Testis (tissue), 3 donors: ENCODE data around the gene GNAI2. TPM values are rescaled to one million over a fixed set of nuclear protein-coding genes. Genes with fewer than 3 reads are reported as not detected.

Experiments
- DNase-seq: peaks from one replicate; pipeline ENCODE4 v3.0.0-alpha.2; 2019
- H3K27ac ChIP-seq, 2 donors: fragments of 200-600 bp; sonication (generic); one replicate each; pipeline ENCODE4 v1.5.1; 2019
- H3K27me3 ChIP-seq: fragments of 200-600 bp; sonication (generic); one replicate; pipeline ENCODE4 v1.5.1; 2019
- H3K36me3 ChIP-seq: fragments of 200-600 bp; sonication (generic); one replicate; pipeline ENCODE4 v1.5.1; 2017; ENCODE audit warnings: low read depth; ENCODE audit errors: missing control alignments
- H3K4me1 ChIP-seq: fragments of 200-600 bp; sonication (generic); one replicate; pipeline ENCODE4 v1.5.1; 2019
- H3K4me3 ChIP-seq, 2 donors: fragments of 200-600 bp; sonication (generic); one replicate each; pipeline ENCODE4 v1.5.1; 2017 to 2019
- H3K9me3 ChIP-seq: fragments of 200-600 bp; sonication (generic); one replicate; pipeline ENCODE4 v1.5.1; 2017
- CTCF ChIP-seq, 3 experiments: fragments of 450-650 bp in 2 of 3; fragments of 200-600 bp in 1 of 3; sonication (generic) in 1 of 3; IDR thresholded peaks; one replicate each; pipeline ENCODE4 v1.5.1; 2016 to 2019; ENCODE audit warnings: antibody characterized with exemption in 3 of 3, mild to moderate bottlenecking in 2 of 3, moderate library complexity in 1 of 3
- POLR2A ChIP-seq: fragments of 450-650 bp; IDR thresholded peaks from one replicate; pipeline ENCODE4 v1.6.1; 2017; ENCODE audit warnings: antibody characterized with exemption, mild to moderate bottlenecking, moderate library complexity
- WGBS, 2 donors: methylation state at CpG; one replicate each; pipeline ENCODE4 v1.1.5; 2018; 5-methylcytosine and 5-hydroxymethylcytosine counted together
- intact Hi-C: fragments of 100-400 bp; cut with DNase I; formaldehyde crosslinking; loops from one replicate; pipeline ENCODE4 v1.15.1; 2023; ENCODE audit warnings: low total_unique reads
- polyA plus RNA-seq: library from polyadenylated mRNA; stranded (reverse); fragments of 350-450 nt; fragmentation: Illumina TruSeq; extraction: RNeasy Lipid Tissue Mini Kit (QIAGEN cat#74804); gene quantifications from one replicate; pipeline ENCODE4 v1.2.3, GENCODE V29; 2014; ENCODE audit warnings: low read depth, low replicate concordance; ENCODE audit not compliant: insufficient read depth
- total RNA-seq, 2 donors: library from RNA; depleted of rRNA; stranded (reverse); fragments of >200 nt; gene quantifications; one replicate each; pipeline ENCODE4 v1.2.3, GENCODE V29; 2016

GNAI2 gene
- total and polyA plus RNA-seq, 3 donors from 2014 or later = 238 to 343 (median 239) TPM

- no peak overlapping the region for H3K27ac ChIP-seq
- peaks cover 6% of the 10 kb centered on the region for H3K4me1 ChIP-seq
- H3K27me3 ChIP-seq = no peaks in the 10 kb centered on the region
- intact Hi-C loops = no loop called here
- TF ChIP-seq CTCF (IDR thresholded peaks at IDR 0.05) = no peak
- TF ChIP-seq POLR2A = no peak
- no peaks in the 10 kb centered on the region for H3K9me3 ChIP-seq
- H3K4me3 ChIP-seq = no peak overlapping the region
- DNase-seq = no peak
- H3K36me3 ChIP-seq = no peaks in the 10 kb centered on the region
- WGBS, 2 donors = 85 to 100% methylated on average over 1 to 4 of the region's 4 CpGs
Measured at GRCh38 chr3:50212502-50212901, 23.5 kb upstream of the GNAI2 start.

DNA sequence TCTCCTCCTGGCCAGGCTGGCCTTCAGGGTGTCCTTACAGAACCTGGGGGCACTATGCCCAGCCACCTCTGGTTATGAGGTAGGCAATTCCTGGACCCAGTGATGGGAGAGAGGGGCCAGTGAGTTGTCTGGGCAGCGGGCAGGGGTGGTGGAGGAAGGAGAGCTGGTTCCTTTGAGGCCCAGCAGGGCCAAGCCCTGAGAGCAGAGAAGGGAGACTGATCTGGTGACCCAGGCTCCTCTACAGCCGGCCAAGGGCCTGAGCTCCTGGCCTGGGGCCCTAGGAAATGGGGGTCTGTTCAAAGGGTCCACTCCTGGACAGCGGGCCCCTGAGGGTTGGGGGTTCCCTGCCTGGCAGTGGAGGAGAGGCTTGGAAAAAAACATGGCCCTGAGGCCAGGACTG lies 23.0 kb upstream of the GNAI2 start:
- 86 to 92% methylated on average over 2 to 3 of the region's 3 CpGs for WGBS, 2 donors
- H3K4me3 ChIP-seq = no peak overlapping the region
- intact Hi-C loops = no loop called here
- peaks cover 6% of the 10 kb centered on the region for H3K4me1 ChIP-seq
- TF ChIP-seq CTCF (IDR thresholded peaks at IDR 0.05) = no peak
- TF ChIP-seq POLR2A = no peak
- H3K27ac ChIP-seq = no peak overlapping the region
- H3K36me3 ChIP-seq = no peaks in the 10 kb centered on the region
- no peak for DNase-seq
- H3K9me3 ChIP-seq = no peaks in the 10 kb centered on the region
- H3K27me3 ChIP-seq = no peaks in the 10 kb centered on the region

DNA sequence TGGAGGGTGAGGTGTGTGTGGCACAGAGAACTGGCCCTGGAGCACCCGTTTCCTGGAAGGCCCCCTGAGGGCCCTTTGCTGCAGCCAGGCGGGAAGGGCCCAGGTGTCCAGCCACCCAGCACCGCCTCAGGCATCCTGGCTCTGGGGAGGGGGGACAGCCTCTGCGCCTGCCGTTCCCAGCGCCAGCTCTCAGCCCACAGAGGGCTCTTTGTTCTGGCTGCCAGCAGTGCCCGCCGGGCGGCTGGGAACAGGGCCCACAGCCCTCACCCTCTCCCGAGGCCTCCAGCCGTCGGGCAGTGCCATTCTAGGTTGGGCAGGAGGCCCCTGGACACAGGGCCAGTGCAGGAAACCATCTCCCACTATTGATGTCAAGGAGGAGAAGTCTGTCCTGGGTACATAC lies 22.6 kb upstream of the GNAI2 start:
- TF ChIP-seq POLR2A (no peak), CTCF (IDR thresholded peaks at IDR 0.05) (no peak)
- Histone ChIP-seq H3K27me3 (no peaks in the 10 kb centered on the region), H3K9me3 (no peaks in the 10 kb centered on the region), H3K4me3 (no peak overlapping the region), H3K27ac (no peak overlapping the region), H3K4me1 (peaks cover 6% of the 10 kb centered on the region), H3K36me3 (no peaks in the 10 kb centered on the region)
- peak; percentile 56 for DNase-seq
- WGBS, 2 donors = 70% methylated on average over 12 of the region's 12 CpGs; no CpG with 5 or more reads in 1 of the 2 donors
- intact Hi-C loops = no loop called here

DNA sequence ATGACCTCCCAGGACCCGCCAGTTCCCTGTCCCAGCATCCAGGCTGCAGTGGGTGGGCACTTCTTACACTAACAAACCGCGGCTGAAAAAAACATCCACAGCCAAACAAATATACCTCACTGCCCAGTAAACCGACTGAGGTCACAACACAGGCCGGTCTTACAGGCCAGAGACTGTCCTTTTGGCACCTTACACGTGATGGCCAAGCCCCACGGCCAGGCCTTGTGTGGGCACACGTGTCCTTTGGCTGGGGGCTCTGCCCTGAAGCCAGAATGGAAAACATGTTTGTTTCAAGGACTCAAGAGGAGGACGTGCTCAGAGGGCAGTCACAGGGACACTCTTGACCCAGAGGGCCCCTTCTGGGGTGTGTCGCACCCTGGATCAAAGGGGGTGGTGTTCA lies 21.2 kb upstream of the GNAI2 start:
- intact Hi-C loops = no loop called here
- Histone ChIP-seq H3K36me3 (no peaks in the 10 kb centered on the region), H3K27ac (no peak overlapping the region), H3K4me3 (no peak overlapping the region), H3K9me3 (no peaks in the 10 kb centered on the region), H3K27me3 (no peaks in the 10 kb centered on the region), H3K4me1 (peaks cover 6% of the 10 kb centered on the region)
- 75 to 76% methylated on average over 10 of the region's 10 CpGs for WGBS, 2 donors
- TF ChIP-seq CTCF (IDR thresholded peaks at IDR 0.05) (no peak), POLR2A (no peak)
- no peak for DNase-seq

DNA sequence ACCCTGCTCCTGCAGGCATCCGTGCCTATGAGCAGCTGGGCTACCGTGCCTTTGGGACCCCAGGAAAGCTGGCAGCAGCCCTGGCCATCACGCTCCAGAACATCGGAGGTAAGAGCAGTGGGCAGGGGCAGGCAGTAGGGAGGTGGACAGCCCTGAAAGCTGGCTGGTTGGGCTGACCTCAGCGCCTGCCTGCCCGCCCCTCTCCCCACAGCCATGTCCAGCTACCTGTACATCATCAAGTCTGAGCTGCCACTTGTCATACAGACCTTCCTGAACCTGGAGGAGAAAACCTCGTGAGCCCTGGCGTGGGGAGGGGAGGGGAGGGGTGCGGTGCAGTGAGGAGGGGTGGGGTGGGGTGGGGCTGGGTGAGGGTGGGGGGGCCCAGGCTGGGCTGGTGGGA lies 20.5 kb upstream of the GNAI2 start:
- intact Hi-C loops = no loop called here
- H3K9me3 ChIP-seq = no peaks in the 10 kb centered on the region
- TF ChIP-seq POLR2A = no peak
- TF ChIP-seq CTCF (IDR thresholded peaks at IDR 0.05) = no peak
- no peak for DNase-seq
- H3K4me1 ChIP-seq = peaks cover 6% of the 10 kb centered on the region
- no peak overlapping the region for H3K27ac ChIP-seq
- 69 to 76% methylated on average over 4 to 9 of the region's 9 CpGs for WGBS, 2 donors
- H3K4me3 ChIP-seq = no peak overlapping the region
- no peaks in the 10 kb centered on the region for H3K36me3 ChIP-seq
- H3K27me3 ChIP-seq = no peaks in the 10 kb centered on the region
